ENCODE results near the gene GDAP2.

GDAP2 gene

DNA sequence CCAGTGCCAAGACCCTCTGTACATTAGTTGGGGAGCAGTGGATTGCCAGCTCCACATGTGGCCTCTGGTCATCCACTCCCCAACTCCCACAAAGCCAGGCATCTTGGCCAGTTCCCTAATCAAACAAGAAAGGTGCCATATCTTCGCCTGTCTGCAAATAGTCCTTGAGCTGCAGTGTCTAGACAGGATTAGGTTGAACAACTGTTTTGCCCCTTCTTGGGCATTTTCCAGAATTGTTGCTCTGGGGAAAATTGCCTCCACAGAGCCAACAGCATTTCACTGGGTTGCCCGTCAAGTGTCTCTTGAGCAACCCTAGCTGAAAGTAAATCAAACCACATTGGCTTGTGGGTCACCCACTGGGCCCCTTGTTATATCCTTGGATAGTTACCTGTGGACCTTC lies 109.3 kb downstream of the GDAP2 start:
- H3K27ac ChIP-seq (ENCODE audit: low read length), result no peak overlapping the region
- H3K4me1 ChIP-seq (ENCODE audit: control insufficient read depth, low read depth, low read length), result no peaks in the 10 kb centered on the region
- H3K9ac ChIP-seq (ENCODE audit: low read length), result no peak overlapping the region
- peaks cover 5% of the 10 kb centered on the region for H3K9me3 ChIP-seq (ENCODE audit: control insufficient read depth, low read depth, low read length)
- H3K4me3 ChIP-seq (ENCODE audit: low read length), result no peak overlapping the region
- no peaks in the 10 kb centered on the region for H3K27me3 ChIP-seq (ENCODE audit: control insufficient read depth, insufficient read depth, low read length)
- no peaks in the 10 kb centered on the region for H3K36me3 ChIP-seq (ENCODE audit: control insufficient read depth, low read depth, low read length)

DNA sequence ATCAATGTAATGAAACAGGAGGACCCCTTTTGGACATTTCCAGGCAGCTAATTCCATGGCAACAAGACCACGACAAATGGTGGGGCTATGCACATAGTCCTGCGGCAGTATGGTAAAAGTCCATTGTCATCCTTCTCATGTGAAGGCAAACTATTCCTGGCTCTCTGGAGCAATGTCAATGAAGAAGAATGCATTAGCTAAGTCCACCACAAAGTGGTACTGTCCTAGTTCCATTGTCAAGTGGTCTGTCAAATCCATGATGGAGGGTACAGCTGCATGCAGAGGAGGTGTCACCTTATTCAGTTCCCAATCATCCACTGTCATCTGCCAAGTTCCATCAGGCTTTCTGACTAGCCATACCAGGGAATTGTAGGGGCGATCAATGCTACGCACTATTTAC lies 110.1 kb downstream of the GDAP2 start:
- Histone ChIP-seq H3K4me3 (ENCODE audit: low read length) (no peak overlapping the region), H3K9me3 (ENCODE audit: control insufficient read depth, low read depth, low read length) (peaks cover 5% of the 10 kb centered on the region), H3K27me3 (ENCODE audit: control insufficient read depth, insufficient read depth, low read length) (no peaks in the 10 kb centered on the region), H3K27ac (ENCODE audit: low read length) (no peak overlapping the region), H3K4me1 (ENCODE audit: control insufficient read depth, low read depth, low read length) (no peaks in the 10 kb centered on the region), H3K9ac (ENCODE audit: low read length) (no peak overlapping the region), H3K36me3 (ENCODE audit: control insufficient read depth, low read depth, low read length) (no peaks in the 10 kb centered on the region)

DNA sequence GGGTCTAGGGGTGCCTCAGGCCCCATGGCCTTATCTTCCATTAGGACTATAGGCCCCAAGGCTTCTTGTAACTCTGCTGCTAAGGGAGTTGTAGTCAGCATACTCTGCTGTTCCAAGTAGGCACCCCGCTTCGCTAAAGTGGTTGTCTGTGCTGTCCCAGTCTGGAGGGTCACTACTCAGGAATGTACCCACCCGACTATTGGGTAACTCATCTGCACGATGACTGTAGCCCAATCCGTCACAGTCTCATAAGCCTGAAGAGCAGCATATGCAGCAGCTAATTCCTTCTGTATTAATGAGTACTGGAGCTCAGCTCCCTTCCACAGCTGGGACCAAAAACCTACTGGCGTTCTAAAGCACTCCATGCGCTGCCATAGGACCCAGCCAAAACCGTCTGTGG lies 111.0 kb downstream of the GDAP2 start:
- no peaks in the 10 kb centered on the region for H3K27me3 ChIP-seq (ENCODE audit: control insufficient read depth, insufficient read depth, low read length)
- no peak overlapping the region for H3K27ac ChIP-seq (ENCODE audit: low read length)
- H3K9me3 ChIP-seq (ENCODE audit: control insufficient read depth, low read depth, low read length), result peaks cover 5% of the 10 kb centered on the region
- no peaks in the 10 kb centered on the region for H3K4me1 ChIP-seq (ENCODE audit: control insufficient read depth, low read depth, low read length)
- H3K9ac ChIP-seq (ENCODE audit: low read length), result no peak overlapping the region
- H3K4me3 ChIP-seq (ENCODE audit: low read length), result no peak overlapping the region
- H3K36me3 ChIP-seq (ENCODE audit: control insufficient read depth, low read depth, low read length), result no peaks in the 10 kb centered on the region

DNA sequence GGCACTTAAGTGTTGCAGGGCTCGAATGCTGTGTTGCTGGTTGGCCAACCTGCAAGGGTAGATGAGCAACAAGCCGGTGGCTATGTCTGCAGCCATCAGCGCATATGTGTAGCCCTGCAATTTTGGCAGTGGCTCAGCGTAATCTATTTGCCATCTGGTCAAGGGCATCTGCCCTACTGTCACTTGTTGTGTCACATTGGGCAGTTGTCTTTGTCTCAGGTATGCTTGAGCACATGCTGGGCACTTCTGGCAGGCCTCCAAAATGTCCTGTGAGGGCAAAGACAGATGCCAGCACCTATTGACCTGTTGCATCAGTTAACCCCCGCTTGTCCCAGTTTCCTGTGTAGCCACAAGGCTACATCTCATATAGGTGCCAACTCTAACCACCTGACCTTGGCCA lies 111.8 kb downstream of the GDAP2 start:
- peaks cover 5% of the 10 kb centered on the region for H3K9me3 ChIP-seq (ENCODE audit: control insufficient read depth, low read depth, low read length)
- H3K27me3 ChIP-seq (ENCODE audit: control insufficient read depth, insufficient read depth, low read length), result no peaks in the 10 kb centered on the region
- H3K4me3 ChIP-seq (ENCODE audit: low read length), result no peak overlapping the region
- no peaks in the 10 kb centered on the region for H3K36me3 ChIP-seq (ENCODE audit: control insufficient read depth, low read depth, low read length)
- H3K9ac ChIP-seq (ENCODE audit: low read length), result no peak overlapping the region
- H3K4me1 ChIP-seq (ENCODE audit: control insufficient read depth, low read depth, low read length), result no peaks in the 10 kb centered on the region
- H3K27ac ChIP-seq (ENCODE audit: low read length), result no peak overlapping the region

DNA sequence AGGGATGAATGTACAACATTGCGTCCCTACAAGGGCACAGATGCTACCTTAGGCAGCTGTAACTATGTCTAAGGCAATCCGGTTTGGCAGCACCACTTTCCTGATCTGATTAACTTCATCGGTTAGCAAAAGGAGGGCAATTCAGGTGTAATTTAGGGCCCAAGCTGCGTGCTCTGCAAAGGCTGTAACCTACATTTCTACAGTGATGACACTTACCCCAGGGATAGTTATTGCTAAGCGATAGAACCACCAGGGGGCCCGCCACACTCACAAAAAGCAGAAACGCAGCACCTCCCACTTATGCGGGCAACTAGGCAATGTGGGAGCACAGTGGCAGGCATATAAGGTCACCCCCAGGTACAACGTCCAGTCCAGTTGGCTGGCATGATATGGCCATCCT lies 113.5 kb downstream of the GDAP2 start:
- H3K4me3 ChIP-seq (ENCODE audit: low read length), result no peak overlapping the region
- no peaks in the 10 kb centered on the region for H3K4me1 ChIP-seq (ENCODE audit: control insufficient read depth, low read depth, low read length)
- no peaks in the 10 kb centered on the region for H3K9me3 ChIP-seq (ENCODE audit: control insufficient read depth, low read depth, low read length)
- H3K27ac ChIP-seq (ENCODE audit: low read length), result no peak overlapping the region
- no peaks in the 10 kb centered on the region for H3K27me3 ChIP-seq (ENCODE audit: control insufficient read depth, insufficient read depth, low read length)
- H3K9ac ChIP-seq (ENCODE audit: low read length), result no peak overlapping the region
- no peaks in the 10 kb centered on the region for H3K36me3 ChIP-seq (ENCODE audit: control insufficient read depth, low read depth, low read length)

DNA sequence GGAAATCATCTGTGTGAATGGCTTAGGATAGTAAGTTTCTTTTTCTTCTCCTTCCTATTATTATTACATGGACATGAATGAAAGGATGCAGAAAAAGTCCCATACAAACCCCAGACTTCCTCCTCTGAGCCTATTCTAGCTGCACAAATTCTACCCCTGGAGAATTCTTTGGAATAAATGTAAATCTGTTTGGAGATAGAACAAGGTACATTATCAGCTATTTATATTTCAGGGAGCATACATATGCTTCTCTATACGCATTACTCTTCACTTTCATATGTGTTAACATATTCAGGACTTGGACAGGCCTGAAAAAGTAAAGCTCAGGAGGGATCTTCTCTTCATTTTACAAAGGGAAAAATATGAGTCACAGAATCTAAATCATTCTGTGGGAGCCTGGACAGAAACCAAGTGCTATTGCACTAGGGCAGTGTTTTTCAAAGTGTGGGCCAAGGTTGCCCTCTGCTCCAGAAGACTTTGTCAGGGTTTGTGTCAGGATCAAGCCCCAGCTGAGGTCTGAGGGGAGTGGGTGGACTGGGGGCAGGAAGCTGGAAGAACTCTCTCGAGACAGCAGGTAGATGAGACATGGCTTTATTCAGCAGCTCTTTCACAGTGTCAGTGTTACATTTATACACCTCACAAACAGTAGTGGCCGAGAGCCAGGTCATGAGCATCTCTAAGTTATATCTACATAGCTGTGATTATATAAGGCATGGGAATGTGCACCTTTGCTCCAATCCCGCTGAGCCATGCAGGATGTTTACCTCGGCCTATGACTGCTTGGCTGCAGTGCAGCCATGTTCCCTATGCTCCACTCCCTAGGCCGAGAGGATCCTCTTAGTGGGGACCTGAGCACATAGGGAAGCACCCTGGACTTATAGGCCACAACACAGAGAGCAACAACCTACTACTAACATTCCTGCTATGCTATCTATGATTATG lies 114.3 kb downstream of the GDAP2 start:
- Histone ChIP-seq H3K9ac (ENCODE audit: low read length) (no peak overlapping the region), H3K4me1 (ENCODE audit: control insufficient read depth, low read depth, low read length) (no peaks in the 10 kb centered on the region), H3K27ac (ENCODE audit: low read length) (no peak overlapping the region), H3K4me3 (ENCODE audit: low read length) (no peak overlapping the region), H3K27me3 (ENCODE audit: control insufficient read depth, insufficient read depth, low read length) (no peaks in the 10 kb centered on the region), H3K36me3 (ENCODE audit: control insufficient read depth, low read depth, low read length) (no peaks in the 10 kb centered on the region), H3K9me3 (ENCODE audit: control insufficient read depth, low read depth, low read length) (no peaks in the 10 kb centered on the region)

Data from iPS-18a (cell line).